Endothelial cell (in vitro differentiated cells): ENCODE results near the gene FSTL3. TPM values are rescaled to one million over a fixed set of nuclear protein-coding genes. Genes with fewer than 3 reads are reported as not detected.

Experiments
- DNase-seq: peaks from one replicate; pipeline ENCODE4 v3.0.0; 2021; ENCODE audit warnings: low spot score
- H3K27ac Mint-ChIP-seq: one replicate; pipeline ENCODE4 v1.8.0; 2021; ENCODE audit warnings: mixed read lengths, inconsistent platforms; ENCODE audit not compliant: unreplicated experiment
- H3K27me3 Mint-ChIP-seq: one replicate; pipeline ENCODE4 v1.8.0; 2021; ENCODE audit warnings: mild to moderate bottlenecking, moderate library complexity, mixed read lengths, inconsistent platforms; ENCODE audit not compliant: unreplicated experiment
- H3K36me3 Mint-ChIP-seq: one replicate; pipeline ENCODE4 v1.8.0; 2021; ENCODE audit warnings: mild to moderate bottlenecking, low read depth, mixed read lengths, inconsistent platforms; ENCODE audit not compliant: unreplicated experiment
- H3K4me1 Mint-ChIP-seq: one replicate; pipeline ENCODE4 v1.8.0; 2021; ENCODE audit warnings: mild to moderate bottlenecking, mixed read lengths, inconsistent platforms; ENCODE audit not compliant: unreplicated experiment
- H3K4me3 Mint-ChIP-seq: one replicate; pipeline ENCODE4 v1.8.0; 2021; ENCODE audit warnings: mild to moderate bottlenecking, mixed read lengths, inconsistent platforms; ENCODE audit not compliant: unreplicated experiment
- H3K9me3 Mint-ChIP-seq: one replicate; pipeline ENCODE4 v1.8.0; 2021; ENCODE audit warnings: mixed read lengths, inconsistent platforms; ENCODE audit not compliant: unreplicated experiment
- CTCF ChIP-seq: fragments of 200-600 bp; sonication (generic); IDR thresholded peaks from one replicate; pipeline ENCODE4 v1.5.0; 2021; ENCODE audit warnings: antibody characterized with exemption; ENCODE audit not compliant: unreplicated experiment
- total RNA-seq: library from RNA; stranded (reverse); fragmentation: NEBNext Ultra II Directional; extraction: Animal tissue kit (Norgen Biotek cat#: 25700); gene quantifications from one replicate; pipeline ENCODE4 v1.2.1, GENCODE V29; 2021; ENCODE audit not compliant: unreplicated experiment

Gene FSTL3
- total RNA-seq, 1 donor from 2014 or later: 6.5 TPM

DNA sequence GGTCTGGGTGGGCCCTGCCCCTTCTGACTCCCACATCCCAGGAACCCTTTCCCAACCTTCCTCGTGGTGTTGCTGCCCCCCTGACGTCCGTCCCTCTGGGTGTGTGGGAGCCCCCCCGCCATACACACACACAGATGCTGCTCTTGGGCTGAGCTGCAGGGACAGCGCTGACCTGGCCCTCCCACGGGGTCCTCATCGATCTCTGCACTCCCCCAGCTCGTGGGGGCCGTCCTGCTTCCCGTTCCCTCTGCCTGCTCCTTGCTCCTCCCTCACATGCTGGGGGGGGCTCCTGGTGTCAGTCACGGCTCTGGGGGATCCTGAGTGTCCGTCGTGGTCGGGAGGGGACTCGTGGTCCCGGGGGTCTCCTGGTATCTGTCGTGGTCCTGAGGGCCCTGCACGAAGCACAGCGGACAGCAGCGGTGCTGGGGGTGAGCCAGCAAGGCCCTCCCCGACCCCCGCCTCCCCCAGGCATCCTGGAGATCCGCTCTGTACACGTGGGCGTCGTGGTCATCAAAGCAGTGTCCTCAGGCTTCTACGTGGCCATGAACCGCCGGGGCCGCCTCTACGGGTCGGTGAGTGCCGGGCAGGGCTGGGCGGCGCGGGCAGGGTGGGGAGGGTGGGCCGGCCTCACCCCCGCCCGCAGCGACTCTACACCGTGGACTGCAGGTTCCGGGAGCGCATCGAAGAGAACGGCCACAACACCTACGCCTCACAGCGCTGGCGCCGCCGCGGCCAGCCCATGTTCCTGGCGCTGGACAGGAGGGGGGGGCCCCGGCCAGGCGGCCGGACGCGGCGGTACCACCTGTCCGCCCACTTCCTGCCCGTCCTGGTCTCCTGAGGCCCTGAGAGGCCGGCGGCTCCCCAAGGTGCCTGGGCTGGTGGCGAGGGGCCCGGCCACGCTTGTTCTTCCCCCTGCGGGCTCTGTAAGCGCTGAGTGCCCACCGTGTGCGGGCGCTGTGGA lies 33.1 kb upstream of the FSTL3 start:
- DNase-seq: no peak
- H3K9me3 Mint-ChIP-seq: no peaks in the 10 kb centered on the region
- TF ChIP-seq CTCF: no peak
- H3K36me3 Mint-ChIP-seq: no peaks in the 10 kb centered on the region
- no peaks in the 10 kb centered on the region for H3K4me1 Mint-ChIP-seq
- no peak overlapping the region for H3K4me3 Mint-ChIP-seq
- H3K27ac Mint-ChIP-seq: no peak overlapping the region
- peaks cover 9% of the 10 kb centered on the region for H3K27me3 Mint-ChIP-seq

- no peak for DNase-seq
- Mint-ChIP-seq H3K36me3 (no peaks in the 10 kb centered on the region), H3K4me3 (no peak overlapping the region), H3K27me3 (peaks cover 7% of the 10 kb centered on the region), H3K4me1 (no peaks in the 10 kb centered on the region), H3K27ac (no peak overlapping the region), H3K9me3 (no peaks in the 10 kb centered on the region)
- TF ChIP-seq CTCF: no peak
Measured at GRCh38 chr19:643736-644135, 32.5 kb upstream of the FSTL3 start.

DNA sequence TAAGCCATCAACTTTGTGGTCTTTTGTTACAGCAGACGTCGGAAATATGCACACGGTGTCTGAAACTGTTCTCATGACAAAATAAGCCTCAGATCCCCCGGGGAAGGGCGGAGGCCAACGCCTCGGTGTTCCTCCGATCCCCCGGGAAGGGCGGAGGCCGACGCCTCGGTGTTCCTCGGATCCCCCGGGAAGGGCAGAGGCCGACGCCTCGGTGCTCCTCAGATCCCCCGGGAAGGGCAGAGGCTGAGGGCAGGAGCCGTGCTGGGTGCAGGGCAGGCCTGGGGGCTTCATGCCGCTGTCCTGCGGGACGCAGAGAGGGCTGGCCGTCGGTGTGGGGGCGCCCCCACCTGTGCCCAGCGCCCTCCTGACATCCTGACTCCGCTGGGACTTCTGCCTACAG lies 31.8 kb upstream of the FSTL3 start:
- no peak for TF ChIP-seq CTCF
- H3K4me3 Mint-ChIP-seq: no peak overlapping the region
- H3K36me3 Mint-ChIP-seq: no peaks in the 10 kb centered on the region
- no peak overlapping the region for H3K27ac Mint-ChIP-seq
- H3K4me1 Mint-ChIP-seq: no peaks in the 10 kb centered on the region
- H3K9me3 Mint-ChIP-seq: no peaks in the 10 kb centered on the region
- H3K27me3 Mint-ChIP-seq: peaks cover 4% of the 10 kb centered on the region
- no peak for DNase-seq

DNA sequence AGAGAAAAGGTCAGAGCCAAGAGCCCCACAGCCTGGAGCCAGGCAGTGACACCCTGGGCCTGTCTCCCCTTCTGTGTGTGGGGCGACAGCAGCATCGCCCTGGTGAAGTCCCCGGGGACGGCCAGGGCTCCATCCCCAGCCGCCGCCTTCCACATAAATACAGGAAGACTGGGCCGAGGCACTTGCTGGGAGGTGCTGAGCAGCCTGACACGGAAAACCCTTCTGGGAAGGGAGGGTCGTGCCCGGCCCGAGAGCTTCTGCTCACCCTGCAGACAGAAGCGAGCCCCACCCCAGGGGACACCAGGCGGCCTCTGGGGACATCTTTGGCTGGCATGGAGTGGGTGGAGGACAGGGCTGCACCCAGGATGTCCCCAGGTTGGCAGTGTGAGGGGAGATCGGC lies 31.4 kb upstream of the FSTL3 start:
- Mint-ChIP-seq H3K4me1 (no peaks in the 10 kb centered on the region), H3K27ac (no peak overlapping the region), H3K27me3 (peaks cover 4% of the 10 kb centered on the region), H3K9me3 (no peaks in the 10 kb centered on the region), H3K4me3 (no peak overlapping the region), H3K36me3 (no peaks in the 10 kb centered on the region)
- no peak for DNase-seq
- no peak for TF ChIP-seq CTCF
